HL-60 (cell line): ENCODE measurements around the gene C14orf39.

Source experiments
- GABPA ChIP-seq: IDR thresholded peaks from 2 replicates; pipeline ENCODE4 v1.6.1; 2012; ENCODE audit warnings: low read depth
- POLR2AphosphoS5 ChIP-seq: IDR thresholded peaks from 2 replicates; pipeline ENCODE4 v1.6.1; 2012; ENCODE audit warnings: low read depth
- TF ChIP-seq, protein P1 (sequence below): IDR thresholded peaks from one replicate; pipeline ENCODE4 v1.5.1; 2011; ENCODE audit warnings: low read length, control low read depth, inconsistent platforms; ENCODE audit not compliant: insufficient read depth
- TF ChIP-seq, protein P2 (sequence below): IDR thresholded peaks from 2 replicates; pipeline ENCODE4 v1.6.1; 2012; ENCODE audit warnings: low read depth; ENCODE audit not compliant: insufficient replicate concordance

DNA sequence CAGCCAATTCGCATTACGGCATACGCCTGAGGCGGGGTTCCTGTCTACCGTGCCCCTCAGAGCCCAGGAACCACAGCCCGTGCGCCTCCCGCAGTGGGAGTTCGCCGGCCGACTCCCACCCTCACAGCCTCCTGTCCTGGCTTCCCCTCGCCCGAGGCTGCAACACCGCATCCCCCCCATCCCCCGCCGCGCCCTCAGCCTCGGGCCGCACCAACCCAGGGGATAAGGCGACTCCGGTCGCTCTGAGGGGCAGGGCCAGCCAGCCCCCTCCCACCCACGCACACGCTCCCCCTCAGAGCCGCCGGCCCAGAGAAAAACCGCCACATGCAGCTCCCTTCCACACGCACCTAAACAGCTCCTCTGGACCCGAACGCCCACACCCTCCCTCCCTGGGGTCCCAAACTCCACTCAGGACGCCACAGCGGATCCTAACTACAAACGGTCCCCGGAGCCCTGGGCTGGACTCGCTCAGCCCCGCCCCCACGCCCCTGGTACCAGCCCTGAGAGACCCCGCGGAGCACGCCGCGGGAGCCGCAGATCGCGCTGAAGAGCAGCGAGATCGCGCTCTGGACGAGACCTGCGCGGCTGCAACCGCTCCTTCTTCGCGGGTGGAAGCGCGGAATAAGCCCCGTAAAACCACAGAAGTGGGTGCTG, at the start of gene C14orf39:
- TF ChIP-seq, protein P1, sequence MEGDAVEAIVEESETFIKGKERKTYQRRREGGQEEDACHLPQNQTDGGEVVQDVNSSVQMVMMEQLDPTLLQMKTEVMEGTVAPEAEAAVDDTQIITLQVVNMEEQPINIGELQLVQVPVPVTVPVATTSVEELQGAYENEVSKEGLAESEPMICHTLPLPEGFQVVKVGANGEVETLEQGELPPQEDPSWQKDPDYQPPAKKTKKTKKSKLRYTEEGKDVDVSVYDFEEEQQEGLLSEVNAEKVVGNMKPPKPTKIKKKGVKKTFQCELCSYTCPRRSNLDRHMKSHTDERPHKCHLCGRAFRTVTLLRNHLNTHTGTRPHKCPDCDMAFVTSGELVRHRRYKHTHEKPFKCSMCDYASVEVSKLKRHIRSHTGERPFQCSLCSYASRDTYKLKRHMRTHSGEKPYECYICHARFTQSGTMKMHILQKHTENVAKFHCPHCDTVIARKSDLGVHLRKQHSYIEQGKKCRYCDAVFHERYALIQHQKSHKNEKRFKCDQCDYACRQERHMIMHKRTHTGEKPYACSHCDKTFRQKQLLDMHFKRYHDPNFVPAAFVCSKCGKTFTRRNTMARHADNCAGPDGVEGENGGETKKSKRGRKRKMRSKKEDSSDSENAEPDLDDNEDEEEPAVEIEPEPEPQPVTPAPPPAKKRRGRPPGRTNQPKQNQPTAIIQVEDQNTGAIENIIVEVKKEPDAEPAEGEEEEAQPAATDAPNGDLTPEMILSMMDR = no peak
- TF ChIP-seq POLR2AphosphoS5 = no peak
- TF ChIP-seq, protein P2, sequence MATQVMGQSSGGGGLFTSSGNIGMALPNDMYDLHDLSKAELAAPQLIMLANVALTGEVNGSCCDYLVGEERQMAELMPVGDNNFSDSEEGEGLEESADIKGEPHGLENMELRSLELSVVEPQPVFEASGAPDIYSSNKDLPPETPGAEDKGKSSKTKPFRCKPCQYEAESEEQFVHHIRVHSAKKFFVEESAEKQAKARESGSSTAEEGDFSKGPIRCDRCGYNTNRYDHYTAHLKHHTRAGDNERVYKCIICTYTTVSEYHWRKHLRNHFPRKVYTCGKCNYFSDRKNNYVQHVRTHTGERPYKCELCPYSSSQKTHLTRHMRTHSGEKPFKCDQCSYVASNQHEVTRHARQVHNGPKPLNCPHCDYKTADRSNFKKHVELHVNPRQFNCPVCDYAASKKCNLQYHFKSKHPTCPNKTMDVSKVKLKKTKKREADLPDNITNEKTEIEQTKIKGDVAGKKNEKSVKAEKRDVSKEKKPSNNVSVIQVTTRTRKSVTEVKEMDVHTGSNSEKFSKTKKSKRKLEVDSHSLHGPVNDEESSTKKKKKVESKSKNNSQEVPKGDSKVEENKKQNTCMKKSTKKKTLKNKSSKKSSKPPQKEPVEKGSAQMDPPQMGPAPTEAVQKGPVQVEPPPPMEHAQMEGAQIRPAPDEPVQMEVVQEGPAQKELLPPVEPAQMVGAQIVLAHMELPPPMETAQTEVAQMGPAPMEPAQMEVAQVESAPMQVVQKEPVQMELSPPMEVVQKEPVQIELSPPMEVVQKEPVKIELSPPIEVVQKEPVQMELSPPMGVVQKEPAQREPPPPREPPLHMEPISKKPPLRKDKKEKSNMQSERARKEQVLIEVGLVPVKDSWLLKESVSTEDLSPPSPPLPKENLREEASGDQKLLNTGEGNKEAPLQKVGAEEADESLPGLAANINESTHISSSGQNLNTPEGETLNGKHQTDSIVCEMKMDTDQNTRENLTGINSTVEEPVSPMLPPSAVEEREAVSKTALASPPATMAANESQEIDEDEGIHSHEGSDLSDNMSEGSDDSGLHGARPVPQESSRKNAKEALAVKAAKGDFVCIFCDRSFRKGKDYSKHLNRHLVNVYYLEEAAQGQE = no peak
- TF ChIP-seq GABPA = no peak
